Measurements from ENCODE around the gene RAC3.

Gene RAC3

GRCh38 chr17:82080789-82081464, 49.4 kb downstream of the RAC3 start:
- Histone ChIP-seq H3K4me1 (ENCODE audit: insufficient read depth, low read length, severe bottlenecking) (no peaks in the 10 kb centered on the region), H3K27ac (ENCODE audit: low read depth, low read length, poor library complexity, severe bottlenecking) (no peak overlapping the region), H2AFZ (ENCODE audit: low read length) (no peak overlapping the region), H3F3A (ENCODE audit: insufficient read depth, low read length) (no peaks in the 10 kb centered on the region), H3K9me3 (ENCODE audit: low read length) (no peaks in the 10 kb centered on the region), H4K20me1 (ENCODE audit: insufficient read depth, low read length) (no peaks in the 10 kb centered on the region), H3K27me3 (ENCODE audit: insufficient read depth, low read length) (no peaks in the 10 kb centered on the region), H3K79me2 (ENCODE audit: insufficient read depth, low read length) (no peaks in the 10 kb centered on the region), H3K4me2 (ENCODE audit: low read length) (no peak overlapping the region), H3K4me3 (ENCODE audit: low read depth, low read length, poor library complexity, severe bottlenecking) (no peak overlapping the region), H3K36me3 (ENCODE audit: insufficient read depth, low read length) (peaks cover 91% of the 10 kb centered on the region), H3K9me2 (ENCODE audit: low read depth, low read length) (no peaks in the 10 kb centered on the region), H3K9ac (ENCODE audit: low read length) (no peak overlapping the region)
- TF ChIP-seq EZH2 (IDR thresholded peaks at IDR 0.05; ENCODE audit: borderline replicate concordance, low read length), result no peak
- TF ChIP-seq CTCF (IDR thresholded peaks at IDR 0.05; ENCODE audit: low read length), result no peak

DNA sequence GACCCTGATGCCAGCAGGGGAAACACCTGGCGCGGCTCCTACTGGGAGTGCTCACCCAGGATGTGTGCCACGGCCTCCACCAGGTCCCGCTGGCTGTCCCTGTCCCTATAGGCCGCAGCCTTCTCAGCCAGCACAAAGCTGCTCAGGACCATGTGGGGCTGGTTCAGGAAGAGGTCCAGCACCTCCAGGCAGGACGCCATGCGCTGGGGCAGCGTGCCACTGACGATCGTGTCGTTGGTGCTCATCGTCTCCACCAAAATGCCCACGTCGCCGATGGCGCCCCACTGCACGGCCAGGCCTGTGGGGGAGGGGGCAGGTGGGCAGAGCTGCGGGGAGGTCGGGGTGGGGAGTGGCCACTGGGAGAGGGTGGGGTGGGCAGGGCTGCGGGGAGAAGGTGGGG, 50.1 kb downstream of the RAC3 start:
- Histone ChIP-seq H3K9me3 (ENCODE audit: low read length) (no peaks in the 10 kb centered on the region), H3K36me3 (ENCODE audit: insufficient read depth, low read length) (peaks cover 96% of the 10 kb centered on the region), H3K4me1 (ENCODE audit: insufficient read depth, low read length, severe bottlenecking) (no peaks in the 10 kb centered on the region), H3K4me3 (ENCODE audit: low read depth, low read length, poor library complexity, severe bottlenecking) (no peak overlapping the region), H3K9ac (ENCODE audit: low read length) (no peak overlapping the region), H3K79me2 (ENCODE audit: insufficient read depth, low read length) (no peaks in the 10 kb centered on the region), H2AFZ (ENCODE audit: low read length) (no peak overlapping the region), H3K27me3 (ENCODE audit: insufficient read depth, low read length) (no peaks in the 10 kb centered on the region), H4K20me1 (ENCODE audit: insufficient read depth, low read length) (no peaks in the 10 kb centered on the region), H3K27ac (ENCODE audit: low read depth, low read length, poor library complexity, severe bottlenecking) (no peak overlapping the region), H3K4me2 (ENCODE audit: low read length) (no peak overlapping the region), H3K9me2 (ENCODE audit: low read depth, low read length) (no peaks in the 10 kb centered on the region), H3F3A (ENCODE audit: insufficient read depth, low read length) (no peaks in the 10 kb centered on the region)
- TF ChIP-seq EZH2 (IDR thresholded peaks at IDR 0.05; ENCODE audit: borderline replicate concordance, low read length) (no peak), CTCF (IDR thresholded peaks at IDR 0.05; ENCODE audit: low read length) (no peak)

GRCh38 chr17:82081966-82082365, 50.5 kb downstream of the RAC3 start:
- H3K79me2 ChIP-seq (ENCODE audit: insufficient read depth, low read length), result no peaks in the 10 kb centered on the region
- H3K9me2 ChIP-seq (ENCODE audit: low read depth, low read length), result no peaks in the 10 kb centered on the region
- no peak overlapping the region for H3K27ac ChIP-seq (ENCODE audit: low read depth, low read length, poor library complexity, severe bottlenecking)
- H3K9ac ChIP-seq (ENCODE audit: low read length), result no peak overlapping the region
- no peak for TF ChIP-seq EZH2 (IDR thresholded peaks at IDR 0.05; ENCODE audit: borderline replicate concordance, low read length)
- TF ChIP-seq CTCF (IDR thresholded peaks at IDR 0.05; ENCODE audit: low read length), result no peak
- no peaks in the 10 kb centered on the region for H3F3A ChIP-seq (ENCODE audit: insufficient read depth, low read length)
- no peaks in the 10 kb centered on the region for H3K4me1 ChIP-seq (ENCODE audit: insufficient read depth, low read length, severe bottlenecking)
- H3K4me2 ChIP-seq (ENCODE audit: low read length), result no peak overlapping the region
- H3K9me3 ChIP-seq (ENCODE audit: low read length), result no peaks in the 10 kb centered on the region
- no peaks in the 10 kb centered on the region for H3K27me3 ChIP-seq (ENCODE audit: insufficient read depth, low read length)
- H4K20me1 ChIP-seq (ENCODE audit: insufficient read depth, low read length), result no peaks in the 10 kb centered on the region
- no peak overlapping the region for H3K4me3 ChIP-seq (ENCODE audit: low read depth, low read length, poor library complexity, severe bottlenecking)
- no peak overlapping the region for H2AFZ ChIP-seq (ENCODE audit: low read length)
- H3K36me3 ChIP-seq (ENCODE audit: insufficient read depth, low read length), result peaks cover 96% of the 10 kb centered on the region

Data from OCI-LY1 (cell line).